Effector memory CD4-positive, alpha-beta T cell (primary cell): Measurements from ENCODE around the gene ZSWIM5.
"Not testable (repeated sequence)": the region's sequence is repeated elsewhere in the genome, so short reads cannot be mapped to it uniquely, and the experiment has no call there.

Experiments
- DNase-seq, 3 donors: peaks; one replicate each; pipeline ENCODE4 v3.0.0-alpha.2; 2020
- H3K27ac ChIP-seq: 2 replicates; pipeline ENCODE4 v1.7.0; 2013; ENCODE audit warnings: mild to moderate bottlenecking, low read length, moderate library complexity; ENCODE audit not compliant: insufficient read depth, poor library complexity, severe bottlenecking
- H3K27me3 ChIP-seq: replicated peaks from 2 replicates; pipeline ENCODE4 v1.7.0; 2013; ENCODE audit warnings: mild to moderate bottlenecking, low read length; ENCODE audit not compliant: insufficient read depth, control insufficient read depth, poor library complexity, severe bottlenecking
- H3K36me3 ChIP-seq: 2 replicates; pipeline ENCODE4 v1.7.0; 2013; ENCODE audit warnings: mild to moderate bottlenecking, low read length, moderate library complexity; ENCODE audit not compliant: control insufficient read depth, insufficient read depth
- H3K4me1 ChIP-seq: 2 replicates; pipeline ENCODE4 v1.7.0; 2013; ENCODE audit warnings: low read length, mild to moderate bottlenecking; ENCODE audit not compliant: control insufficient read depth, insufficient read depth, poor library complexity, severe bottlenecking
- H3K4me3 ChIP-seq: 2 replicates; pipeline ENCODE4 v1.7.0; 2013; ENCODE audit warnings: low read length, low read depth, mild to moderate bottlenecking; ENCODE audit not compliant: insufficient read depth, poor library complexity, severe bottlenecking
- H3K9me3 ChIP-seq: 2 replicates; pipeline ENCODE4 v1.7.0; 2013; ENCODE audit warnings: mild to moderate bottlenecking, low read length, moderate library complexity; ENCODE audit not compliant: control insufficient read depth

ZSWIM5 gene

GRCh38 chr1:45116820-45117219, 89.6 kb downstream of the ZSWIM5 start:
- no peaks in the 10 kb centered on the region for H3K27me3 ChIP-seq
- no peak overlapping the region for H3K4me3 ChIP-seq
- no peak for DNase-seq
- H3K36me3 ChIP-seq, result no peaks in the 10 kb centered on the region
- H3K9me3 ChIP-seq, result no peaks in the 10 kb centered on the region
- H3K27ac ChIP-seq, result no peak overlapping the region
- H3K4me1 ChIP-seq, result peaks cover 18% of the 10 kb centered on the region

- no peak overlapping the region for H3K4me3 ChIP-seq
- DNase-seq, result no peak
- no peaks in the 10 kb centered on the region for H3K9me3 ChIP-seq
- no peaks in the 10 kb centered on the region for H3K36me3 ChIP-seq
- H3K27me3 ChIP-seq, result no peaks in the 10 kb centered on the region
- peaks cover 18% of the 10 kb centered on the region for H3K4me1 ChIP-seq
- no peak overlapping the region for H3K27ac ChIP-seq
These were observed 90.1 kb downstream of the ZSWIM5 start for GRCh38 chr1:45116340-45116739.

GRCh38 chr1:45115198-45115597, 91.2 kb downstream of the ZSWIM5 start:
- H3K36me3 ChIP-seq, H3K4me3 ChIP-seq, H3K27me3 ChIP-seq, H3K27ac ChIP-seq, DNase-seq, H3K9me3 ChIP-seq: not testable (repeated sequence)
- peaks cover 18% of the 10 kb centered on the region for H3K4me1 ChIP-seq

GRCh38 chr1:45112661-45113060, 93.7 kb downstream of the ZSWIM5 start:
- H3K4me1 ChIP-seq, result peaks cover 18% of the 10 kb centered on the region
- H3K27me3 ChIP-seq, result no peaks in the 10 kb centered on the region
- H3K4me3 ChIP-seq, result no peak overlapping the region
- no peak overlapping the region for H3K27ac ChIP-seq
- H3K36me3 ChIP-seq, result no peaks in the 10 kb centered on the region
- DNase-seq, result no peak
- no peaks in the 10 kb centered on the region for H3K9me3 ChIP-seq

GRCh38 chr1:45111239-45111638, 95.2 kb downstream of the ZSWIM5 start:
- Histone ChIP-seq H3K4me1 (peaks cover 5% of the 10 kb centered on the region), H3K9me3 (no peaks in the 10 kb centered on the region), H3K27me3 (no peaks in the 10 kb centered on the region), H3K27ac (no peak overlapping the region), H3K36me3 (no peaks in the 10 kb centered on the region), H3K4me3 (no peak overlapping the region)
- no peak for DNase-seq

- DNase-seq, result no peak
- Histone ChIP-seq H3K4me3 (no peak overlapping the region), H3K36me3 (no peaks in the 10 kb centered on the region), H3K4me1 (no peaks in the 10 kb centered on the region), H3K27me3 (no peaks in the 10 kb centered on the region), H3K9me3 (no peaks in the 10 kb centered on the region), H3K27ac (no peak overlapping the region)
These were observed 98.6 kb downstream of the ZSWIM5 start for GRCh38 chr1:45107782-45108181.

GRCh38 chr1:45106864-45107263, 99.5 kb downstream of the ZSWIM5 start:
- not testable (repeated sequence) for H3K36me3 ChIP-seq, H3K9me3 ChIP-seq, H3K4me1 ChIP-seq, H3K4me3 ChIP-seq, DNase-seq, H3K27me3 ChIP-seq, H3K27ac ChIP-seq

- DNase-seq, H3K9me3 ChIP-seq, H3K4me1 ChIP-seq, H3K36me3 ChIP-seq, H3K27me3 ChIP-seq, H3K27ac ChIP-seq, H3K4me3 ChIP-seq: not testable (repeated sequence)
These were observed 100.3 kb downstream of the ZSWIM5 start for GRCh38 chr1:45106156-45106545.

GRCh38 chr1:45105486-45106155, 100.8 kb downstream of the ZSWIM5 start:
- not testable (repeated sequence) for DNase-seq, H3K4me1 ChIP-seq, H3K4me3 ChIP-seq

GRCh38 chr1:45103534-45103933, 102.9 kb downstream of the ZSWIM5 start:
- no peaks in the 10 kb centered on the region for H3K36me3 ChIP-seq
- H3K27me3 ChIP-seq, result no peaks in the 10 kb centered on the region
- no peaks in the 10 kb centered on the region for H3K9me3 ChIP-seq
- H3K4me1 ChIP-seq, result no peaks in the 10 kb centered on the region
- H3K27ac ChIP-seq, result no peak overlapping the region
- no peak overlapping the region for H3K4me3 ChIP-seq
- no peak for DNase-seq

More at GRCh38 chr1:45105486-45106155, 100.8 kb downstream of the ZSWIM5 start:
- H3K9me3 ChIP-seq, H3K27ac ChIP-seq, H3K27me3 ChIP-seq, H3K36me3 ChIP-seq: not testable (repeated sequence)
